GM21576 (cell line): ENCODE results near the gene DYNLT3.

Source experiments
- ATAC-seq: cut with Tn5 transposase; IDR thresholded peaks from one replicate; pipeline ENCODE4 v1.9.1; 2021; ENCODE audit warnings: mild to moderate bottlenecking, moderate library complexity; ENCODE audit not compliant: unreplicated experiment

DYNLT3 gene

GRCh38 chrX:37846934-37847732 is at the start of gene DYNLT3:
DYNLT3 (minus strand) TSS chrX:37847571; CDS start chrX:37847510, 61 bp downstream.
- ATAC-seq = peak; percentile 98

GRCh38 chrX:37896511-37896890 is 49.1 kb upstream of the DYNLT3 start:
- ATAC-seq = no peak

GRCh38 chrX:37895795-37896510 is 48.6 kb upstream of the DYNLT3 start:
- ATAC-seq = no peak

- ATAC-seq = no peak
These were observed 47.4 kb upstream of the DYNLT3 start for GRCh38 chrX:37894725-37895124.

- no peak for ATAC-seq
These were observed 40.6 kb upstream of the DYNLT3 start for GRCh38 chrX:37888010-37888409.

GRCh38 chrX:37887347-37887746 is 40.0 kb upstream of the DYNLT3 start:
- no peak for ATAC-seq

- ATAC-seq = no peak
These were observed 35.8 kb upstream of the DYNLT3 start for GRCh38 chrX:37883196-37883595.

- ATAC-seq = no peak
These were observed 32.3 kb upstream of the DYNLT3 start for GRCh38 chrX:37879692-37880091.

GRCh38 chrX:37876716-37877115 is 29.3 kb upstream of the DYNLT3 start:
- ATAC-seq = no peak

- ATAC-seq = no peak
These were observed 28.3 kb upstream of the DYNLT3 start for GRCh38 chrX:37875675-37876074.

GRCh38 chrX:37873220-37873619 is 25.8 kb upstream of the DYNLT3 start:
- ATAC-seq = no peak

- no peak for ATAC-seq
These were observed 24.9 kb upstream of the DYNLT3 start for GRCh38 chrX:37872303-37872655.

- ATAC-seq = no peak
These were observed 24.4 kb upstream of the DYNLT3 start for GRCh38 chrX:37871626-37872302.

- no peak for ATAC-seq
These were observed 20.3 kb upstream of the DYNLT3 start for GRCh38 chrX:37867536-37868153.

- ATAC-seq = no peak
These were observed 16.4 kb upstream of the DYNLT3 start for GRCh38 chrX:37863728-37864127.

- ATAC-seq = no peak
These were observed 15.5 kb upstream of the DYNLT3 start for GRCh38 chrX:37862851-37863250.

GRCh38 chrX:37860721-37861120 is 13.3 kb upstream of the DYNLT3 start:
- no peak for ATAC-seq

- no peak for ATAC-seq
These were observed 7.4 kb upstream of the DYNLT3 start for GRCh38 chrX:37854748-37855147.

GRCh38 chrX:37854148-37854547 is 6.8 kb upstream of the DYNLT3 start:
- no peak for ATAC-seq

- peak; percentile 2 for ATAC-seq
These were observed 394 bp upstream of the DYNLT3 start for GRCh38 chrX:37847733-37848197.

GRCh38 chrX:37846558-37846933 is 825 bp downstream of the DYNLT3 start:
- ATAC-seq = no peak
